Panc1 (cell line): ENCODE data around the gene WDR7.

ENCODE experiments used
- POLR2AphosphoS5 ChIP-seq: IDR thresholded peaks from 2 replicates; pipeline ENCODE4 v1.6.1; 2012; ENCODE audit warnings: mild to moderate bottlenecking, low read depth, low read length, moderate library complexity
- TCF7L2 ChIP-seq: IDR thresholded peaks from 2 replicates; pipeline ENCODE4 v1.6.1; 2011; ENCODE audit warnings: mild to moderate bottlenecking, low read depth, low read length, inconsistent platforms
- TF ChIP-seq, protein P1 (sequence below): fragments of 450-650 bp; IDR thresholded peaks from 2 replicates; pipeline ENCODE4 v1.5.1; 2017; ENCODE audit warnings: mild to moderate bottlenecking
- TF ChIP-seq, protein P2 (sequence below), 2 experiments: IDR thresholded peaks; 2 replicates each; pipeline ENCODE4 v1.6.1; 2011 to 2012; ENCODE audit warnings: low read depth in 2 of 2, control low read depth in 1 of 2, low read length in 1 of 2, mild to moderate bottlenecking in 1 of 2, moderate library complexity in 1 of 2; ENCODE audit not compliant: insufficient read depth in 1 of 2

DNA sequence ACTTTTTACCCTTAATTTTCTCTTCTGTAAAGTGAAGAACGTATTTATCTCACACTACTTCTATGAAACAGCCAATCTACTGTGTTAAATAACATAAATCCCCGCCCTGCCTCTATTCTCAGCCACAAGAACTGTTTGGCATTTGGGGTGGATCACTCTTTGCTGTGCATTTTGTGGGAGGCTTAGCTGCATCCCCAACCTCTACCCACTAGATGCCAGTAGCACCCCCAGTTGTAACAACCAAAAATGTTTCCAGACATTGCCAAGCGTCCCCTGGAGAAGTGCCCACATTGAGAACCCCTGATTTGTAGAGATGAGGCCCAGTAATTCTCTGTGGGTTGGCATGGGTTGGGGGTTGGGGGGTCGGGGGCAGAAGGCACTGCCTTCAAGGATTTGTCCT lies 401.0 kb downstream of the WDR7 start:
- TF ChIP-seq, protein P1, sequence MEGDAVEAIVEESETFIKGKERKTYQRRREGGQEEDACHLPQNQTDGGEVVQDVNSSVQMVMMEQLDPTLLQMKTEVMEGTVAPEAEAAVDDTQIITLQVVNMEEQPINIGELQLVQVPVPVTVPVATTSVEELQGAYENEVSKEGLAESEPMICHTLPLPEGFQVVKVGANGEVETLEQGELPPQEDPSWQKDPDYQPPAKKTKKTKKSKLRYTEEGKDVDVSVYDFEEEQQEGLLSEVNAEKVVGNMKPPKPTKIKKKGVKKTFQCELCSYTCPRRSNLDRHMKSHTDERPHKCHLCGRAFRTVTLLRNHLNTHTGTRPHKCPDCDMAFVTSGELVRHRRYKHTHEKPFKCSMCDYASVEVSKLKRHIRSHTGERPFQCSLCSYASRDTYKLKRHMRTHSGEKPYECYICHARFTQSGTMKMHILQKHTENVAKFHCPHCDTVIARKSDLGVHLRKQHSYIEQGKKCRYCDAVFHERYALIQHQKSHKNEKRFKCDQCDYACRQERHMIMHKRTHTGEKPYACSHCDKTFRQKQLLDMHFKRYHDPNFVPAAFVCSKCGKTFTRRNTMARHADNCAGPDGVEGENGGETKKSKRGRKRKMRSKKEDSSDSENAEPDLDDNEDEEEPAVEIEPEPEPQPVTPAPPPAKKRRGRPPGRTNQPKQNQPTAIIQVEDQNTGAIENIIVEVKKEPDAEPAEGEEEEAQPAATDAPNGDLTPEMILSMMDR: no peak
- TF ChIP-seq POLR2AphosphoS5 (no peak), TCF7L2 (no peak)
- TF ChIP-seq, protein P2, sequence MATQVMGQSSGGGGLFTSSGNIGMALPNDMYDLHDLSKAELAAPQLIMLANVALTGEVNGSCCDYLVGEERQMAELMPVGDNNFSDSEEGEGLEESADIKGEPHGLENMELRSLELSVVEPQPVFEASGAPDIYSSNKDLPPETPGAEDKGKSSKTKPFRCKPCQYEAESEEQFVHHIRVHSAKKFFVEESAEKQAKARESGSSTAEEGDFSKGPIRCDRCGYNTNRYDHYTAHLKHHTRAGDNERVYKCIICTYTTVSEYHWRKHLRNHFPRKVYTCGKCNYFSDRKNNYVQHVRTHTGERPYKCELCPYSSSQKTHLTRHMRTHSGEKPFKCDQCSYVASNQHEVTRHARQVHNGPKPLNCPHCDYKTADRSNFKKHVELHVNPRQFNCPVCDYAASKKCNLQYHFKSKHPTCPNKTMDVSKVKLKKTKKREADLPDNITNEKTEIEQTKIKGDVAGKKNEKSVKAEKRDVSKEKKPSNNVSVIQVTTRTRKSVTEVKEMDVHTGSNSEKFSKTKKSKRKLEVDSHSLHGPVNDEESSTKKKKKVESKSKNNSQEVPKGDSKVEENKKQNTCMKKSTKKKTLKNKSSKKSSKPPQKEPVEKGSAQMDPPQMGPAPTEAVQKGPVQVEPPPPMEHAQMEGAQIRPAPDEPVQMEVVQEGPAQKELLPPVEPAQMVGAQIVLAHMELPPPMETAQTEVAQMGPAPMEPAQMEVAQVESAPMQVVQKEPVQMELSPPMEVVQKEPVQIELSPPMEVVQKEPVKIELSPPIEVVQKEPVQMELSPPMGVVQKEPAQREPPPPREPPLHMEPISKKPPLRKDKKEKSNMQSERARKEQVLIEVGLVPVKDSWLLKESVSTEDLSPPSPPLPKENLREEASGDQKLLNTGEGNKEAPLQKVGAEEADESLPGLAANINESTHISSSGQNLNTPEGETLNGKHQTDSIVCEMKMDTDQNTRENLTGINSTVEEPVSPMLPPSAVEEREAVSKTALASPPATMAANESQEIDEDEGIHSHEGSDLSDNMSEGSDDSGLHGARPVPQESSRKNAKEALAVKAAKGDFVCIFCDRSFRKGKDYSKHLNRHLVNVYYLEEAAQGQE (IDR thresholded peaks at IDR 0.05; ENCODE audit: insufficient read depth in 1 of 2, low read depth in 2 of 2, low read length in 1 of 2): no peak
